ENCODE measurements around the gene PPARA.

DNA sequence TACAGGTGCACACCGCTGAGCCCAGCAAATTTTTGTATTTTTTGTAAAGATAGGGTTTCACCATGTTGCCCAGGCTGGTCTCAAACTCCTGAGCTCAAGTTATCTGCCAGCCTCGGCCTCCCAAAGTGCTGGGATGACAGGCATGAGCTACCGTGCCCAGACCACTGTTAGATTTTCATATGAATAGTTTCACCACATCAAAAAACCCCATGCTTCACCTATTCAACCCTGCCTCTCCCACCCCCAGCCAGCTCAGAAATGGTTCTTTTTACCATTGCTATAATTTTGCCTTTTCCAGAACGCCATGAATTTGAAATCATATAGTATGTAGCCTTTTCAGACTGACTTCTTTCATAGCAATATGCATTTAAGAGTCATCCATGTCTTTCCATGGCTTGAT, 61.9 kb downstream of the PPARA start:
- TF ChIP-seq, protein P1, sequence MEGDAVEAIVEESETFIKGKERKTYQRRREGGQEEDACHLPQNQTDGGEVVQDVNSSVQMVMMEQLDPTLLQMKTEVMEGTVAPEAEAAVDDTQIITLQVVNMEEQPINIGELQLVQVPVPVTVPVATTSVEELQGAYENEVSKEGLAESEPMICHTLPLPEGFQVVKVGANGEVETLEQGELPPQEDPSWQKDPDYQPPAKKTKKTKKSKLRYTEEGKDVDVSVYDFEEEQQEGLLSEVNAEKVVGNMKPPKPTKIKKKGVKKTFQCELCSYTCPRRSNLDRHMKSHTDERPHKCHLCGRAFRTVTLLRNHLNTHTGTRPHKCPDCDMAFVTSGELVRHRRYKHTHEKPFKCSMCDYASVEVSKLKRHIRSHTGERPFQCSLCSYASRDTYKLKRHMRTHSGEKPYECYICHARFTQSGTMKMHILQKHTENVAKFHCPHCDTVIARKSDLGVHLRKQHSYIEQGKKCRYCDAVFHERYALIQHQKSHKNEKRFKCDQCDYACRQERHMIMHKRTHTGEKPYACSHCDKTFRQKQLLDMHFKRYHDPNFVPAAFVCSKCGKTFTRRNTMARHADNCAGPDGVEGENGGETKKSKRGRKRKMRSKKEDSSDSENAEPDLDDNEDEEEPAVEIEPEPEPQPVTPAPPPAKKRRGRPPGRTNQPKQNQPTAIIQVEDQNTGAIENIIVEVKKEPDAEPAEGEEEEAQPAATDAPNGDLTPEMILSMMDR (IDR thresholded peaks at IDR 0.05), result no peak
- no peak for TF ChIP-seq ZFX (IDR thresholded peaks at IDR 0.05; ENCODE audit: borderline replicate concordance)
